Stimulated activated memory B cell treated with anti-CD40 and anti-IgM and Interleukin-4, amounts not matched to agents 10 μg/mL and 1 μg/mL and 100 μg/mL, for 72 hours (primary cell): ENCODE results near the gene UNC13D.
"Not testable (repeated sequence)": the region's sequence is repeated elsewhere in the genome, so short reads cannot be mapped to it uniquely, and the experiment has no call there.

Source experiments
- ATAC-seq: fragments of 150-1000 bp; cut with Tn5 transposase; 2 replicates; pipeline ENCODE4 v1.10.0; 2021
- H3K27ac Mint-ChIP-seq: one replicate; pipeline ENCODE4 v1.8.0; 2022; ENCODE audit warnings: mild to moderate bottlenecking, mixed read lengths
- H3K27me3 Mint-ChIP-seq: one replicate; pipeline ENCODE4 v1.8.0; 2022; ENCODE audit warnings: mixed read lengths
- H3K36me3 Mint-ChIP-seq: one replicate; pipeline ENCODE4 v1.8.0; 2022; ENCODE audit warnings: mixed read lengths
- H3K4me1 Mint-ChIP-seq: one replicate; pipeline ENCODE4 v1.8.0; 2022; ENCODE audit warnings: mixed read lengths
- H3K4me3 Mint-ChIP-seq: one replicate; pipeline ENCODE4 v1.8.0; 2022; ENCODE audit warnings: mild to moderate bottlenecking, moderate library complexity, mixed read lengths
- H3K9me3 Mint-ChIP-seq: one replicate; pipeline ENCODE4 v1.8.0; 2022; ENCODE audit warnings: mixed read lengths

UNC13D gene

DNA sequence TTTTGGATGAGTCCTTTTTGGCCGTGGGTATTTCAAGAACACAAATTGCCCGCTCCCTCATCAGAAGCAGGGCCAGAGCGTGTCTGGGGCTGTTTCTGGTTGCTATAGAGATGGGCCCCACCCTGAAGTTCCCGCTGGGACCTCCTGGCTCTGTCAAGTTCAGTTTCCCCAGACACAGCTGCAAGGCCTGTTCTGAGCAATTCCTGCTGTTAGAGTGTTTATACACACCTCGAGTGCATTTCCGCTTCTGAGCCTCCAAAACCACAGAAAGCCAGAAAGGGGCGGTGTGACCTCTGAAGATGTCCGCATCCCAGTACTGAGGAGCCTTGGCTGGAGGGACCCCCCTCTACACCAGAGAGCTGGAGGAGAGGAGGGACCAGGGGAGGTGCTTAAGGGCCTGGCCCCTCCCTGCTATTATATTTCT, 20.3 kb upstream of the UNC13D start:
- H3K27me3 Mint-ChIP-seq, result no peaks in the 10 kb centered on the region
- no peak overlapping the region for H3K4me3 Mint-ChIP-seq
- peak; percentile 93 for ATAC-seq
- no peaks in the 10 kb centered on the region for H3K36me3 Mint-ChIP-seq
- peak overlapping the region; percentile 76 for H3K27ac Mint-ChIP-seq
- no peaks in the 10 kb centered on the region for H3K9me3 Mint-ChIP-seq
- peaks cover 17% of the 10 kb centered on the region for H3K4me1 Mint-ChIP-seq

DNA sequence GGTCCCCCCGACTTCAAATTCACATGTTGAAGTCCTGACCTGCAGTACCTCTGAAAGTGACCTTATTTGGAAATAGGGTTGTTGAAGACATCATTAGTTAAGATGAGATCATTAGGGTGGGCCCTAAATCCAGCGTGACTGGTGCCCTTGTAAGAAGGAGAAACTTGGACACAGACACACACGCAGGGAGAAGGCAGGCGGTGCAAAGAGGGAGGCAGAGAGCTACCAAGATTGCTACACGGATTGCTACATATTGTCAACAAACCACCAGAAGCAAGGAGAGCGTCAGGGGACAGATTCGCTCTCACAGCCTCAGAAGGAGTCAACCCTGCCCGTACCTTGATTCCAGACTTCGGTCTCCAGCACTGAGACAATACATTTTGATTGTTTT, 17.7 kb upstream of the UNC13D start:
- Mint-ChIP-seq H3K27me3 (no peaks in the 10 kb centered on the region), H3K4me1 (peaks cover 33% of the 10 kb centered on the region), H3K9me3 (no peaks in the 10 kb centered on the region), H3K36me3 (no peaks in the 10 kb centered on the region), H3K4me3 (no peak overlapping the region), H3K27ac (peak overlapping the region; percentile 71)
- no peak for ATAC-seq

DNA sequence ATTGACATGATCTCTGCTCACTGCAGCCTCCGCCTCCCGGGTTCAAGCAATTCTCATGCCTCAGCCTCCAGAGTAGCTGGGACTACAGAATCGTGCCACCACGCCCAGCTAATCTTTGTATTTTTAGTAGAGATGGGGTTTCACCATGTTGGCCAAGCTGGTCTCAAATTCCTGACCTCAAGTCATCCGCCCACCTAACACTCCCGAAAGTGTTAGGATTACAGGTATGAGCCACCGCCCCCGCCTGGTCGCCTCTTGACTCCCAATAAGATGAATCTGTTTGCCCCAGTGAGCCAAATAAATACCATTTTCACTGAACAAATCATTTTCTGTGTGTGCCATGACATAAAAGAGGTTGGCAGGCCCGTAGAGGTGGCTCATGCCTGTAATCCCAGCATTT, 15.2 kb upstream of the UNC13D start:
- Mint-ChIP-seq H3K27ac (peak overlapping the region; percentile 71), H3K4me1 (peaks cover 34% of the 10 kb centered on the region)
- H3K9me3 Mint-ChIP-seq, H3K27me3 Mint-ChIP-seq, H3K4me3 Mint-ChIP-seq, H3K36me3 Mint-ChIP-seq, ATAC-seq: not testable (repeated sequence)

DNA sequence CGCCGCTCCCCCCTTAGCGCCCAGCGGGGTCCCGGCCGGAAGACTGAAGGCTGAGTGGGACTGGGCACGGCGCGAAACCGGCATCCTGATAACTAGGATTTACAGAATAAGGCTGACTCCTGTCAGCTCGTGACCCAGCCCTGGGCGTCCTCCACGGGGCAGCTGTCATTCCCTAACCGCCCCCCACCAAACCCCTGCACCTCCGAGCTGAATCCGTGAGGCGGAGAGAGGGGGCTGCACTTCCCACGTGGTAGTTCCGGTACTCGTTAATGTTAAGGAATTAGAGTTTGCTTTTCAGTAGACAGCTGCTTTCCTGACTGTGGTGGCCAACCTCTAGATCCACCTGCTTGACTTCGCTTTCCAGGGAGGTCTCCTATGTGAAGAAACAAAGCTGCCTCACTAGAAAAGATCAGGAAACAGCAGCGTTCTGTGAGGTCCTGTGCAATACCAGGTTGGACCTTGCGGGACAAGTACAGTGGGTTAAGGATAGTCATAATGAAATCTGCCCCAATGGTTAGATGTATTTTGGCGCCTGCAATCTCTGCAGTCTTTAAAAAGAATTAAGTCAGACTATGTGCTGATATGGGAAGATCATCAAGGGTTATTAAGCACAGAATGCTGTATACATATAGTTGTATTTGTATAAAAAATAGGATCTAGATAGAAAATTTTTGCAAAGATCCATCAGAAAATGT, 12.0 kb upstream of the UNC13D start:
- Mint-ChIP-seq H3K36me3 (no peaks in the 10 kb centered on the region), H3K4me3 (no peak overlapping the region), H3K27me3 (no peaks in the 10 kb centered on the region), H3K9me3 (no peaks in the 10 kb centered on the region), H3K27ac (no peak overlapping the region), H3K4me1 (peaks cover 39% of the 10 kb centered on the region)
- ATAC-seq, result no peak

DNA sequence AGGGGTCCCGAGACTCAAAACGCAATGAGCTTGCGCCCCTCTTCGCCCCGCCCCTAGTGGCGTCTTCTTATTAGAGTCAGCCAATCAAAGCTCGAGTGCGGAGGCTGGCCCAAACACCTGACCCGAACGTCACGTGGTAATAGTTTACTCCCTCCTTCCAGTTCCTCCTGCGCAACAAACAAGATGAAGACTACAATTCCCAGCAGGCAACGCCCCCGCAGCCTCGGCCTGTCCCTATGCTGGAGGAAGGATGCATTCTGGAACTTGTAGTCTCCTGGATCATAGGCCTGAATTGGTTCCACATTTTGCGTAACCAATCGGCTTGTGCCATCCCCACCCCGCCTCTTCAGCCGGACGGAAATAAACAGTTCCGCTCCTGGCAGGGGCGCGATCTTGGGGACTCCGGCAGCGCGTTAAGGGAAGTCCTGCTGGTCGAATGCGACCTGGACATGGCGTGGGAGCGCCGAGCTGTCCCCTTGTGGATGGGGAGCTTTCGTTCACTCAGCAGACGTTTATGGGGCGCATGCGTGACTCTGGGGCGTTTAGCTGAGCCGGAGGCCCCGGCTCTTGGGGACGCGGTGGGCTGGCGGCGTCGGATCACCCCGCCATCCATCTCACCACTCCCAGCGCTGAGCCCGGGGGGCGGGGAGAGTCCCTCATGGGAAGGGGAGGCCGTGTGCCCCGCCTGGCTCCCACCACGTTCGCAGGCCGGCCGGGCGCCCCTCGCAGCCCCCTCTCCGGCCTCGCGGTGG, 11.3 kb upstream of the UNC13D start, which contains the start of gene WBP2:
TSS of gene WBP2 (minus strand) at position 26 of the 752 bp plus-strand sequence. CDS start 38 bp downstream, outside the sequence.
- no peaks in the 10 kb centered on the region for H3K36me3 Mint-ChIP-seq
- no peaks in the 10 kb centered on the region for H3K9me3 Mint-ChIP-seq
- no peak within 1 kb of the TSS for H3K4me3 Mint-ChIP-seq
- peaks cover 39% of the 10 kb centered on the region for H3K4me1 Mint-ChIP-seq
- no peak within 1 kb of the TSS for H3K27ac Mint-ChIP-seq
- no peaks in the 10 kb centered on the region for H3K27me3 Mint-ChIP-seq
- ATAC-seq, result peak; percentile 94

DNA sequence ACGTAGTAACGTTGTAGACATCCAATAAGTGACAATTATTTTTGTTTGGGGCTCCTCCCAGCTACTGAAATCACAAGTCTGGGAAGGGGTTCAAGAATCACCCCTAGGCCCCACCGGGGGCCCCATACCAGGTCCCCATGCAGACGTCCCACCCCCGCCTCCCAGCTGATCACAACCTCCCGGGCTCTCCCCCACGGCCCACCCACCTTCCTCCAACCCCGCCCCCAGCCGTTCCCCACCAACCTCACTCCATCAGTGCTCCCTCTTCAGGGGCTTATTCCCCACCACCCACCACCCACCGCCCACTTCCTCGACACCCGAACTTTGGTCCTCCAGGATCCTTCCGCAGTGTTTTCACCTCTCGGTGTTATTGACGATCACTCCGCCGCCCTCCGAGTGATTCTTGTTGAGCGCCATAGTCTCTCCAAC, 10.7 kb upstream of the UNC13D start:
- peaks cover 3% of the 10 kb centered on the region for H3K36me3 Mint-ChIP-seq
- H3K4me3 Mint-ChIP-seq, result no peak overlapping the region
- H3K27ac Mint-ChIP-seq, result no peak overlapping the region
- peak; percentile 2 for ATAC-seq
- peaks cover 39% of the 10 kb centered on the region for H3K4me1 Mint-ChIP-seq
- no peaks in the 10 kb centered on the region for H3K9me3 Mint-ChIP-seq
- H3K27me3 Mint-ChIP-seq, result no peaks in the 10 kb centered on the region

DNA sequence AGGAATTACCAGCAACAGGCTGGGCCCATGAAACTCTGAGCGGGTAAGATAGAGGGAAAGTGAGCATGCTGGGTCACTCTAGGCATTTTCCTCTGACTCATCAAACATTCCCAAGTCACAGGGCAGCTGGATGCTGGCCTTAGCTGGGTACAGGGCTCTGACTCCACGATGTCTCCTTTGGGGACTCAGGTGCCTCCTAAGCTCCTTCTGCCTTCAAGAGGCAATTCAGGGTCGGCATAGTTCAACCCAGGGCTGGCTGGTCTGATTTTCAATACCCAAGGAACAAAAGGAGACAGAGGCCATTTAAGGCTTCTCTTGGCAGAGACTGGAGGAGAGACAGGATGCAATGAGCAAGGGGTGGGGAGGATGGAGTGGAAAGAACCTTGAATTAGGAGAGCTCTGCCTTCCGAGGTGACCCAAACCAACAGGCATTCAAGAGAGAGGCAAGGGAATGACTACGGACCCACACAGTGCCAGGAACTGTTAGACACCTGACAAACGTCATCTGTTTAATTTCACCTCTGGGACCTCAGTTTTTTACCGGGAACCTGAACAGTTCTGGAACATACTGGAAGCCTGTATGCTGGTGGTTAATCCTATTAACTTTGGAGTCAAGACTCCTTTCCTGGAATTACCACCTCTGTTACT, 10.0 kb upstream of the UNC13D start:
- no peak for ATAC-seq
- no peak overlapping the region for H3K27ac Mint-ChIP-seq
- H3K9me3 Mint-ChIP-seq, result no peaks in the 10 kb centered on the region
- H3K27me3 Mint-ChIP-seq, result no peaks in the 10 kb centered on the region
- H3K4me3 Mint-ChIP-seq, result no peak overlapping the region
- peaks cover 10% of the 10 kb centered on the region for H3K36me3 Mint-ChIP-seq
- peaks cover 42% of the 10 kb centered on the region for H3K4me1 Mint-ChIP-seq

DNA sequence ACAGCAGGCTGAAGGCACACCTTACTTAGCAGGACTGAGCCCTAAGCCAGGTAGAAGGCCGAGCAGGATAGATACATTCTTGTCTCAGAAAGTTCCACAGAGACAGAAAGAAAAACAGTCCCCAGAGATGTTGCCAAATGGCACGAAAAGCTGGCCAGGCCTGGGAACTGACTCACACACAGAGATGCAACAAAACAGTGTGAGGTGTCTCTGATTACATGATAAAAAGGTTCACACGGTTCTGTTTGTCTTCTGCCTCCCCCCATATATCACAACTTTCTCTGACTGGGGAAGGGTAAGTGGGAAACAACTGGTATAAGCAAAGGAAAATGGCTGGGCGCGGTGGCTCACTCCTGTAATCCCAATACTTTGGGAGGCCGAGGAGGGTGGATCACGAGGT, 9.2 kb upstream of the UNC13D start:
- ATAC-seq, result no peak
- Mint-ChIP-seq H3K36me3 (peaks cover 11% of the 10 kb centered on the region), H3K27ac (no peak overlapping the region), H3K4me3 (peak overlapping the region; percentile 39), H3K9me3 (no peaks in the 10 kb centered on the region), H3K27me3 (no peaks in the 10 kb centered on the region), H3K4me1 (peaks cover 38% of the 10 kb centered on the region)

DNA sequence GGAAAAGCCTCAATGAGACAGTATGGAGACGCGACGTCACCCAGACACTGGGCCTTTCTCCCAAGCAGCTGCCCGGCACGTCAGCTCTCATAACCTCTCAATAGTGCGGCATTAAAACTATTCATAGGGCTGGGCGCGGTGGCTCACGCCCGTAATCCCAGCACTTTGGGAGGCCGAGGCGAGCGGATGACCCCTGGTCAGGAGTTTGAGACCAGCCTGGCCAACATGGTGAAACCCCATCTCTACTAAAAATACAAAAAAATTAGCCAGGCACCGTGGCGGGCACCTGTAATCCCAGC, 7.4 kb upstream of the UNC13D start:
- ATAC-seq, H3K4me3 Mint-ChIP-seq, H3K27me3 Mint-ChIP-seq, H3K27ac Mint-ChIP-seq, H3K9me3 Mint-ChIP-seq: not testable (repeated sequence)
- H3K36me3 Mint-ChIP-seq, result peaks cover 29% of the 10 kb centered on the region
- H3K4me1 Mint-ChIP-seq, result peaks cover 37% of the 10 kb centered on the region

DNA sequence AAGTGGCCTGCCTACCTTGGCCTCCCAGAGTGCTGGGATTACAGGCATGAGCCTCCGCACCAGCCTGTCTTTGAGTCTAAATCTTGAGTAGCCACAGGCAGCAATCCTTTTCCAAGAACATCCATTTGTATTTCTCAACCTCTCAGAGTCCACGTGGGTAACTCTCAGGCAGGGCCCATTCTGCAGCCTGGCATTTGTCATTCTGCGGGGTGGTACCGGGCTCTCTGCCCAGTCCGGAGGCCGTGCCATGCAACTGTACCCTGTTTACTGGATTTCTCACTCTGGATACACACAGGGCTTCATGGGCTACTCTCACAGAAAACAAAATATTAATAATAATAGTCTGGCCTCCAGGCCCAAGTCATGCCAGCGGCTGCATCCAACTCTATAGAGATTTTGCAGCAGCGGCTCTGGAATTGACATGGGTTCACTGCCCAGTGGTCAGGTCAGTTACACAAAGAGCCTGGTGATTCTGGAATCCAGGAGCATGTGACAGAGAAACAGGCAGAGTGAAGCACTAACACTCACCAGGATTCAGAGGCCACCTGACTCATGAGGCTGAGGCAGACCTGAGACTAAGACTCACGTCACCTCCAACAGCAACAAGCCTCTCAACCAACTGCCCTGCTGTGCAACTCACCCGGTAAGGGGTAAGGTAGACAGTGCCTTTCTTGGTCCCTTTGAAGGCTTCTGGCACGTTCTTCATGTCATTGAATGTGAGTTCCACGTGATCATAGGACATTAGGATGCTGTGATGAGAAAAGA, 6.9 kb upstream of the UNC13D start:
- H3K27ac Mint-ChIP-seq, result no peak overlapping the region
- no peak for ATAC-seq

DNA sequence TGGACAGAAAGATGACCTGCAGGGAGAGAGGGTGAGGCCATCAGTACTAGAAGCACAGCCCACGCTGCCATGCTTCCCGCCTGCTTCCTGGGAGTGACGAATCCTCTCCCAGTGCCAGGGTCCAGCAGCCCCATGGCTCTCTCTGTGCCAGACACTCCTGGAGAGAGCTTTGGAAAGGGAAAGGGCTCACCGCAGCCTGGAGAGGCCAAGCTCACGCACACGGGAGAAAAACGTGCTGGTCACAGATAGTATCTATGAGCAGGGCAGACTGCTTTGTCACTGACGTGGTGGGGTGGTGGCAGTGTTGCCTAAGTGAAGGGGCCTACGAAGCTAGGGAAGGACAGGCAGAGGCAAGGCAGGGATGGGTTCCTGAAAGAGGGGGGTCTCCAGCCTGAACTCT, 5.5 kb upstream of the UNC13D start:
- Mint-ChIP-seq H3K4me3 (no peak overlapping the region), H3K36me3 (peaks cover 43% of the 10 kb centered on the region), H3K9me3 (no peaks in the 10 kb centered on the region), H3K27ac (no peak overlapping the region), H3K27me3 (no peaks in the 10 kb centered on the region), H3K4me1 (peaks cover 47% of the 10 kb centered on the region)
- no peak for ATAC-seq

More for the DNA sequence above, 6.9 kb upstream of the UNC13D start:
- no peaks in the 10 kb centered on the region for H3K9me3 Mint-ChIP-seq
- no peak overlapping the region for H3K4me3 Mint-ChIP-seq
- no peaks in the 10 kb centered on the region for H3K27me3 Mint-ChIP-seq
- peaks cover 34% of the 10 kb centered on the region for H3K36me3 Mint-ChIP-seq
- H3K4me1 Mint-ChIP-seq, result peaks cover 36% of the 10 kb centered on the region

DNA sequence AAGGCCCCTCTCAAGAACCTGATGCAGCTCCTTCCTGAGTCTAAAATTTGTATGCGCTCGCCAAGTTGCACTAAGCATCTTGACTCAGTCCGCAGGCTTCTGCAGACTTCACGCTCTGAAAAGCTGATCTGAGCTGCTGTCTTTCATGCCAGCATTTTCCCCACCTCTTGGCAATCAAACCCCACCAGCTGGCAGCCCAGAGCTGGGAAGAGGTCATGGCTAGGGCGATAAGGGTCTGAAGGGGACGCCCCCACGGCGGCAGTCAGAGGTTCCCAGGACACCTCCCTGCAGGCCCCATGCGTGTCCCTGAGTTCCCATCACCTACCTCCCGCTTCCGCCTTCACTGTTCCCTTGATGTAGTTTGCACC, 5.1 kb upstream of the UNC13D start:
- H3K4me1 Mint-ChIP-seq, result peaks cover 45% of the 10 kb centered on the region
- H3K36me3 Mint-ChIP-seq, result peaks cover 43% of the 10 kb centered on the region
- ATAC-seq, result no peak
- H3K4me3 Mint-ChIP-seq, result no peak overlapping the region
- H3K9me3 Mint-ChIP-seq, result no peaks in the 10 kb centered on the region
- H3K27ac Mint-ChIP-seq, result no peak overlapping the region
- no peaks in the 10 kb centered on the region for H3K27me3 Mint-ChIP-seq

DNA sequence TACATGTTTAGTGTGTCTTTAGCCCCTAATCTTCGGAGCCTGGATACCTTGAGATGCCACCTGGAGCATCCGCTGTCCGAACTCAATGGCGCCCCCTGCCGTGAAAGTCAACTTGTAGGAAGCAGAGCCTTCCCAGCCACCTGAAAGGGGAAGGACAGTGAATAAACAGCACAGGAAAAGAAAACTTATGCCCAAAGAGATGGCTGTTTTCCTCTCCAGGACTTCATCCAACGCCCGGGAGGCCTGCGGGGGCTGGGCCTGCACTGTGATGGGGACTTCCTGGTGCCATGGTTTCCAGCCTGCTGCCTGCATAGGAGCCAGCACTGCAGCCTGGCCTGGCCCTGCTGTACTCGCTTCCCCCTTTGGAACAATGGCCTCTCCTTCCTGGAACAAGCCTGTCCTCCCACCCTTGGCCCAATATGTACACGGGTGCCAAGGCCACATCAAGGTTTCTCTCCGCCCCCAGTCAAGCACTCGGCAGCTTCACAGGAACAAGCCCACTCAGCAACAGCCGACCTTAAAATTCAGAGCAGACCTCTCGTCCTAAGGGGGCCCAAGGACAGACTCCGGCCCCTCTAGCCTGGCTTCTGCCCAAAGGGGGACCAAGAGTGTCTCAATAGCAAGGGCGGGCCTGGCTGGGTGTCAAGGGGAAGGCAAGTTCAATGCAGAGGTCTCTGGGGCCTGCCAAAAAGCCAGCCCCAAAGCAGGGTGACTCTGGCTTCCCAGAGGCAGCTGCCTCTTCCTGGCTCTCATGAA, 4.5 kb upstream of the UNC13D start:
- no peak for ATAC-seq
- H3K4me3 Mint-ChIP-seq, result no peak overlapping the region
- H3K27me3 Mint-ChIP-seq, result no peaks in the 10 kb centered on the region
- H3K4me1 Mint-ChIP-seq, result peaks cover 45% of the 10 kb centered on the region
- H3K9me3 Mint-ChIP-seq, result no peaks in the 10 kb centered on the region
- peaks cover 43% of the 10 kb centered on the region for H3K36me3 Mint-ChIP-seq
- peak overlapping the region; percentile 40 for H3K27ac Mint-ChIP-seq

DNA sequence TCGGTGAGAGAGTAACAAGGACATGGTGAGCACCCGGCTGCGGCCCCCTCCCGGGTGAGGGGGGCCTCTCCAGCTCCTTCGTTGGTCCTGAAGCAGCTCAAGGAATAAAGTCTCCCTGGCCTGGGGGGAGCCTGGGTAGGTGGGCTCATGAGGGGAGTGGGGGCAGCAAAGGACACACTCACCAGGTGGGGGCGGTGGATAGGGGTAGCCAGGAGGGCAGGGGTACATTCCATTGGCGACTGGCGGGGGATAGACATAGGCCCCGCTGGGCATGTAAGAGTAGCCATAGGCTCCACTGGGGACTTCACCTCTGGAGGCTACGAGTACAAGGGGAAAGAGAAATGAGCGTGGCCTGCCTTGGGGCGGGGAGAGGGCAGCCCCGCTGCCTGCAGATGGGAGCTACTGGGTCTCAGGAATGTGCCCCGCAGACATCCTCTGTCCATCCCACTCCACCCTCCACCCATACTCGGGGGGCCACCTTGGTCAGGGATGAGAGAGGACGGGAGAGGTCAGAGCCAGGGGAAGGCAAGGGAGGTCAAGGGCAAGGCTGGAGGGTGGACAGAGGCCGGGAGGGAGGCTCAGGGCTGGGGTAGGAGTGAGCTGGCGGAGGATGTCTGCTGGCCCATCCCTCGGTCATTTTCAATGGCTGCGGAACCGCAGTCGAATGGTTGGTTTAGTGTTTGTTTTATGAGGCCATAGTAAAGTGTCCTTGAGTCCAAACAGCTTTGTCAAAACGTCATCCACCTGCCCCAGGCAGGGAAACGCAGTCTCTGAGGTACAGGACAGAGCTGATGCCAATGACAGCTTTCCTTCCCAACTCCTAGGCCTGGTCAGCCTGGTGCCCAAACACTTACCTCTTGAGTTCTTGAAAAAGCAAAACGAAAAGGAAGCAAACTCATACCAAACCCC, 3.7 kb upstream of the UNC13D start:
- no peak for ATAC-seq
- H3K27me3 Mint-ChIP-seq, result no peaks in the 10 kb centered on the region
- H3K4me1 Mint-ChIP-seq, result peaks cover 46% of the 10 kb centered on the region
- H3K4me3 Mint-ChIP-seq, result no peak overlapping the region
- peak overlapping the region; percentile 40 for H3K27ac Mint-ChIP-seq
- H3K36me3 Mint-ChIP-seq, result peaks cover 43% of the 10 kb centered on the region
- no peaks in the 10 kb centered on the region for H3K9me3 Mint-ChIP-seq
